ENCODE data around the gene DDX27.

Gene DDX27, protein sequence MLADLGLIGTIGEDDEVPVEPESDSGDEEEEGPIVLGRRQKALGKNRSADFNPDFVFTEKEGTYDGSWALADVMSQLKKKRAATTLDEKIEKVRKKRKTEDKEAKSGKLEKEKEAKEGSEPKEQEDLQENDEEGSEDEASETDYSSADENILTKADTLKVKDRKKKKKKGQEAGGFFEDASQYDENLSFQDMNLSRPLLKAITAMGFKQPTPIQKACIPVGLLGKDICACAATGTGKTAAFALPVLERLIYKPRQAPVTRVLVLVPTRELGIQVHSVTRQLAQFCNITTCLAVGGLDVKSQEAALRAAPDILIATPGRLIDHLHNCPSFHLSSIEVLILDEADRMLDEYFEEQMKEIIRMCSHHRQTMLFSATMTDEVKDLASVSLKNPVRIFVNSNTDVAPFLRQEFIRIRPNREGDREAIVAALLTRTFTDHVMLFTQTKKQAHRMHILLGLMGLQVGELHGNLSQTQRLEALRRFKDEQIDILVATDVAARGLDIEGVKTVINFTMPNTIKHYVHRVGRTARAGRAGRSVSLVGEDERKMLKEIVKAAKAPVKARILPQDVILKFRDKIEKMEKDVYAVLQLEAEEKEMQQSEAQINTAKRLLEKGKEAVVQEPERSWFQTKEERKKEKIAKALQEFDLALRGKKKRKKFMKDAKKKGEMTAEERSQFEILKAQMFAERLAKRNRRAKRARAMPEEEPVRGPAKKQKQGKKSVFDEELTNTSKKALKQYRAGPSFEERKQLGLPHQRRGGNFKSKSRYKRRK

DNA sequence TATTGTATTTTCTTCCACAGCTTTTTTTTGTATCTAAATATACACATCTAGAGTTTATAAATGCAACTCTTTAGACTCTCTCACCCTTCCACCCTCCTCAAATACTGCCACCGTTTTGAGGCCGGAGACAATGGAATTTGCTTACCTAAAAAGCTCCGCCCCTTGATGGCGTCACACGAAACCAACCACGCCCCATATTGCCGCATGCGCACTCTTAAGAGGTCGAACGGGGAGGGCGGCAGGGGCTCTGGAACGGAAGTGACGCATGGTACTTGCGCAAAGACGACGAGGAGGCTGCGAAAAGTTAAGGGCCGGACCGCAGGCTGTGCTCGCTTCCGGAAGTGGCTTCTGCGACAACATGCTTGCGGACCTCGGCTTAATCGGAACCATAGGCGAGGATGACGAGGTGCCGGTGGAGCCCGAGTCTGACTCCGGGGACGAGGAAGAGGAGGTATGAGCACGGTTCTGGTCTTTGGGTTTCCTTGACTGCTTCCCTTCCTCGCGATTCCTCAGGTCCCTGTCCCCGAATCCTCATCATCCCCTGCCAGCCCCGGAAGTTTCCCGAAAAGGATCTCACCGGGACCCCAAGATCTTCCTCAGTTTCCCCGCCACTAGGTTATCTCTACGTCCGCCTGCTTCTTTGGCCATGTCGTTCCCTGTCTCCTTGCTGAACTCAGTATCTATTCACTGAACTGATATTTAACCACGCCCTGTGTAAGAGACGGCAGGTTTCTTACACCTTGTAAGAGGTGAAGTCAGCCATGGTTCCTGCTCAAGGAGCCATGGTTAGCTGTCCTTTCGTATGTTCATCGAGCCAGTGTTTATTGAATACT lies at the start of gene DDX27:
Gene DDX27 (plus strand): TSS at position 326 of the 833 bp plus-strand sequence. CDS start 33 bp downstream, at position 359.
- H3K4me3 ChIP-seq (ENCODE audit: low read depth, low read length): peak within 1 kb of the TSS; percentile 99
- DNase-seq (ENCODE audit: low read depth): peak; percentile 99
- TF ChIP-seq, protein P1, sequence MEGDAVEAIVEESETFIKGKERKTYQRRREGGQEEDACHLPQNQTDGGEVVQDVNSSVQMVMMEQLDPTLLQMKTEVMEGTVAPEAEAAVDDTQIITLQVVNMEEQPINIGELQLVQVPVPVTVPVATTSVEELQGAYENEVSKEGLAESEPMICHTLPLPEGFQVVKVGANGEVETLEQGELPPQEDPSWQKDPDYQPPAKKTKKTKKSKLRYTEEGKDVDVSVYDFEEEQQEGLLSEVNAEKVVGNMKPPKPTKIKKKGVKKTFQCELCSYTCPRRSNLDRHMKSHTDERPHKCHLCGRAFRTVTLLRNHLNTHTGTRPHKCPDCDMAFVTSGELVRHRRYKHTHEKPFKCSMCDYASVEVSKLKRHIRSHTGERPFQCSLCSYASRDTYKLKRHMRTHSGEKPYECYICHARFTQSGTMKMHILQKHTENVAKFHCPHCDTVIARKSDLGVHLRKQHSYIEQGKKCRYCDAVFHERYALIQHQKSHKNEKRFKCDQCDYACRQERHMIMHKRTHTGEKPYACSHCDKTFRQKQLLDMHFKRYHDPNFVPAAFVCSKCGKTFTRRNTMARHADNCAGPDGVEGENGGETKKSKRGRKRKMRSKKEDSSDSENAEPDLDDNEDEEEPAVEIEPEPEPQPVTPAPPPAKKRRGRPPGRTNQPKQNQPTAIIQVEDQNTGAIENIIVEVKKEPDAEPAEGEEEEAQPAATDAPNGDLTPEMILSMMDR (conservative IDR thresholded peaks at IDR 0.05; ENCODE audit: low read depth, low read length): no peak

DNA sequence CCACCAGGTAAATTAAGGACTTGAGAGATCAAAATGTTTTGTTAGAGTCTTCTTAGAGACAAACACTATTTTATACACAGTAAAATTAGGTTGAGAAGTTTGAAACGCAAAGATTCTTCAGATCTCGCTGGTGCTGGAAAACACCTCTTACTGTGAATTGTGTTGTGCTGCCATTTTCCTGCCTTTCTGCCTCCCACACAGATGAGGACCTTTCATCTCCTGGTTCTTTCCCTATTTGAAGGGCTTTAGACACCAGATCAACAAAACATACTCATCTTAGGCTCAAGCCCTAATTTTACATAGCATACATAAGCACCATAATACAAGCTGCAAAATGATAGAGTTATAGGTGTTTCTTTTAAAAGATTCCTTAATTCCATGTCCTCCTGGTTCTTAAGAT lies 49.7 kb upstream of the DDX27 start:
- H3K4me3 ChIP-seq (ENCODE audit: low read depth, low read length): no peak overlapping the region
- TF ChIP-seq, protein P1 (conservative IDR thresholded peaks at IDR 0.05; ENCODE audit: low read depth, low read length): no peak
- no peak for DNase-seq (ENCODE audit: low read depth)

DNA sequence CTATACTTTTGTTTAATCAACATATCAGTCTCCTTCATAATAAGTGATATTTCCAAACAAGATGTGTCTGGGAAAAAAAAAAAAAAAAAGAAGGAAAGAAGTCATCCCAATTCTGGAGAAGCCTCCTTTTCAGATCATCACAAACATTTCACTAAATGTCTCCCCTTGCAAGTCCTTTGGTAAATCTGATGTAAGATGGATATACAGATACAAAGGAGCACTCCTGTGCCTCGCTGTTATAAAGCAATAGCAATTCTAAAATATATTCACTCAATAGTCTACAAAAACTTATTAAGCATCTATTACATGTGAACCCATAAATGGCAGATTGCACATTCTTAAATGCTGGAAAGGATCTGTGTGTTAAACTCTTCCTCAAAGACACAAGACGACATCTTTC lies 48.5 kb upstream of the DDX27 start:
- DNase-seq (ENCODE audit: low read depth): no peak
- TF ChIP-seq, protein P1 (conservative IDR thresholded peaks at IDR 0.05; ENCODE audit: low read depth, low read length): no peak

DNA sequence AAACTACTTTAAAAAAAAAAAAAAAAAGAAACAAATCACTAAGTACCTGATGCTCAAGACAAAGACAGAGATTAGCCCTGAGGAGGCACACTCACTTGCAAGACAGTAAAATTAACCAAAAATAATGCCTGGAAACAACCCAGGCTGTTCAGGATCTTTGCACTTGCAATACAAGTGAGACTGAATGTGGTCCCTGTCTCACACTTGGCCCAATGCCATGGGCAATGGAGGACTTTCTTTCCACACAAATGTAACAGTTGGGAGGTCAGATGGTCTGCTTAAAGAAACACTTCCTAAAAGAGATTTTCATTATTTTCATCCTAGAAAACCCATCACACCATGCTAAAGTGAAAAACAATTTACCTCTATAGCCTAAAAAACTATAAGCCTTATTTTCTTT lies 47.3 kb upstream of the DDX27 start:
- TF ChIP-seq, protein P1 (conservative IDR thresholded peaks at IDR 0.05; ENCODE audit: low read depth, low read length): no peak
- DNase-seq (ENCODE audit: low read depth): peak; percentile 28
- no peak overlapping the region for H3K4me3 ChIP-seq (ENCODE audit: low read depth, low read length)

More for the DNA sequence above, 48.5 kb upstream of the DDX27 start:
- H3K4me3 ChIP-seq (ENCODE audit: low read depth, low read length): no peak overlapping the region

DNA sequence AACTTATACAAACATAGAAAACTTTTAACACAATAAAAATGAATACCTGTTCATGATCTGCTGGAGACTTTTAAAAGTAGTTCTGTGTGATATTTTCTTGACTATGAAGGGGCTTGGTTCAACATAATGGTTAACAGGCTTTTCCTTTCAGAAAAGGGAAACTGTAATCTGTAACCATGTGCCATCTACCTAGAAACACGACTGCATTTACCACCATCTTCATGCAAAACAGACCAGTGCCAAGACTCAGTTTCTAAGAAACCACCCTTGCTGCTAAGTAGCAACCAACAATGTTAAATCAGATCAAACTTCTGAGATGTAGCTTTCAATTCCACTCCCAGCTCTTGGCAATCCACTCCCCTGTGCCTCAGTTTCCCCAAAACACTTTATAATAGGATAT lies 46.8 kb upstream of the DDX27 start:
- DNase-seq (ENCODE audit: low read depth): no peak
- TF ChIP-seq, protein P1 (conservative IDR thresholded peaks at IDR 0.05; ENCODE audit: low read depth, low read length): no peak
- H3K4me3 ChIP-seq (ENCODE audit: low read depth, low read length): no peak overlapping the region

DNA sequence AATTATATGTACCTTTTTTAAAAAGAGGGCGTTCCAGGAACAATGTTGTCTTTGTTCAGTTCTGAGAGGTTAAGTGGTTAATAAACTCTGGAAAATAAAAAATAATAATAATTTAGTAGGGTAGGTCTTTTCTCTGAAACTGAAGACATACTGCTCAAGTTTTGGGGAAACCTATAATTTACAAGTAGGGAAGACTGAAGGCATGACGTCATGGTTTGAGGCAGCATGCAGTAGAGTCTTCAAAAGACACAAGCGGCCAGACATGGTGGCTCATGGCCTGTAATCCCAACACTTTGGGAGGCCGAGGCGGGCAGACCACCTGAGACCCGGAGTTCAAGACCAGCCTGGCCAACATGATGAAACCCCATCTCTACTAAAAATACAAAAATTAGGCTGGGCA lies 45.0 kb upstream of the DDX27 start:
- no peak for DNase-seq (ENCODE audit: low read depth)
- TF ChIP-seq, protein P1 (conservative IDR thresholded peaks at IDR 0.05; ENCODE audit: low read depth, low read length): no peak

More for the DNA sequence above, 45.0 kb upstream of the DDX27 start:
- no peak overlapping the region for H3K4me3 ChIP-seq (ENCODE audit: low read depth, low read length)
